GM19099 (cell line): ENCODE data around the gene ZNF487.

Source experiments
- POLR2A ChIP-seq: IDR thresholded peaks from 3 replicates; pipeline ENCODE4 v1.6.1; 2011; ENCODE audit warnings: low read depth; ENCODE audit not compliant: insufficient read length; ENCODE audit errors: extremely low read depth

The ZNF487 gene

GRCh38 chr10:43461950-43462349 is 25.0 kb downstream of the ZNF487 start:
- TF ChIP-seq POLR2A, result no peak

- TF ChIP-seq POLR2A, result no peak
These were observed 34.2 kb downstream of the ZNF487 start for GRCh38 chr10:43471146-43471545.

DNA sequence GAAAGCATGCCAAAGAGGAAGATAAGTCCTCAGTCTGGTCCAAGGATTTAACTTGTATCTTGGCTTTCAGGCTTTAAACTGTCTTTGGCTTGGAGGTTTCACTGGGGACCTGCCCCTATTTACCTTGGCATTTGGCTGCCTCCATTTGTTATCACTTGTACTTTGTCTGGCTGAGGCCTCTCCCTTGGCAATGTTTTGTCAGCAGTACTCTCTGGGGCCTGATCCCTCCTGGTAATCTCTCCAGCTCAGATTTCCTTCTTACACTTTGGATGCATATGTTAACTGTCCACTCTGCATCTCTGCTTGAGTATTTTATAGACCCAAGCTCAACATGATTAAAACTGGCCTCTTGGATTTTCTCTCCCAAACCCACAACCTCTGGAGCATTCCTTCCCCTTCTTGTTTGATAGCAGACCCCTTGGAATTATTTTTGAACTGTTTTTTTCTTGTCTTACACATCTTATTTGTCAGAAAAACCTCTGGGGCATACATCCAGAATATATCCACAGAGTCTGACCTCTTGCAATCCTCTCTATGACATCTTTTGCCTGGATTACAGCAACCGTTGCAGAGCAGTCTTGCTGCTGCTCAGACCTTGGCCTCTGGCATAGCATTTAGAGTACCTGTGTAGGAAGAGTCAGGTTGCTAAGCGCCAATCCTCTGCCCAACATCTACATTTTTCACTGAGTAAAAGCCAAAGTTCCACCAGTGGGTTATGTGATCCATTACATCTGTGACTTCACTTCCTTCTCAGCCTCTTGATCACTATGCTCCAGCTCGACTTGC is 35.2 kb downstream of the ZNF487 start:
- TF ChIP-seq POLR2A, result no peak

- TF ChIP-seq POLR2A, result no peak
These were observed 42.4 kb downstream of the ZNF487 start for GRCh38 chr10:43479275-43479674.

- TF ChIP-seq POLR2A, result no peak
These were observed 45.6 kb downstream of the ZNF487 start for GRCh38 chr10:43482319-43483078.

- TF ChIP-seq POLR2A, result no peak
These were observed 54.9 kb downstream of the ZNF487 start for GRCh38 chr10:43491855-43492254.

- TF ChIP-seq POLR2A, result no peak
These were observed 66.0 kb downstream of the ZNF487 start for GRCh38 chr10:43502931-43503330.

DNA sequence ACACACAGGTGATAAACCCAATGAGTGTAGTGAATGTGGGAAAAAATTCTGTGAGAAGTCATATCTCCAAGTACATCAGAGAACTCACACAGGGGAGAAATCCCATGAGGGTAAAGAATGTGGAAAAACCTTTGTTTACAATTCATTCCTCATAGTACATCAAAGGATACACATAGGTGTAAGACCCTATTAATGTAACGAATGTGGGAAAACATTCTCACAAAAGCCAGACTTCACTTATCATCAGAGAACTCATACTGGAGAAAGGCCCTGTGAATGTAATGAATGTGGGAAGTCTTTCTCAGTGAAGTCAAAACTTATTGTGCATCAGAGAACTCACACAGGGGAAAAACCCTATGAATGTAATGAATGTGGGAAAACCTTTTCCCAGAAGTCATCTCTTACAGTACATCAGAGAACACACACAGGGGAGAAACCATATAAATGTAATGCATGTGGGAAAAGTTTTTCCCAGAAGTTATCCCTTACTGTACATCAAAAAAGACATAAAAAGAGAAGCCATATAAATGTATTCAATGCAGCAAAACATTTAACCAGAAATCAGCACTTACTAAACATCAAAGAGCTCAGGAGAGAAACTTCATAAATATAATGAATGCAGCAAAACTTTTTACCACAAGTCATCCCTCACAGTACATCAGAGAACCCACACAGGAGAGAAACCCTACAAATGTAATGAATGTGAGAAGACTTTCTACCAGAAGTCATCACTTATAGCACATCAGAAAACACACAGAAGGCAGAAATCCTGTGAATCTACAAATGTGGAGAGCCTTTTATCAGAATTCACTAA is 87.7 kb downstream of the ZNF487 start:
- TF ChIP-seq POLR2A, result no peak
